Small intestine (tissue), 7 donors: ENCODE data around the gene XYLT1. TPM values are rescaled to one million over a fixed set of nuclear protein-coding genes. Genes with fewer than 3 reads are reported as not detected.
"Not testable (repeated sequence)": the region's sequence is repeated elsewhere in the genome, so short reads cannot be mapped to it uniquely, and the experiment has no call there.

Experiments used
- DNase-seq, 2 donors: peaks; one replicate each; pipeline versions ENCODE4 v3.0.0 to v3.0.0-alpha.2; 2013
- FAIRE-seq: peaks from 2 replicates; lab custom pipeline; 2012; peaks lifted over from hg19 to GRCh38; lab: Jason Lieb, UNC
- H3K27ac ChIP-seq, 3 donors: one replicate each; pipeline ENCODE4 v1.5.1; 2013; ENCODE audit warnings: low read length in 2 of 3, mild to moderate bottlenecking in 2 of 3, control low read depth in 1 of 3, inconsistent platforms in 1 of 3, low read depth in 1 of 3, moderate library complexity in 1 of 3
- H3K27me3 ChIP-seq, 3 donors: one replicate each; pipeline ENCODE4 v1.6.1; 2013; ENCODE audit warnings: low read length in 3 of 3, inconsistent platforms in 1 of 3; ENCODE audit not compliant: control insufficient read depth in 3 of 3, insufficient read depth in 3 of 3
- H3K36me3 ChIP-seq, 3 donors: one replicate each; pipeline ENCODE4 v1.6.1; 2013; ENCODE audit warnings: low read length in 3 of 3, inconsistent platforms in 1 of 3, low read depth in 1 of 3, mild to moderate bottlenecking in 1 of 3, moderate library complexity in 1 of 3; ENCODE audit not compliant: control insufficient read depth in 3 of 3, insufficient read depth in 2 of 3
- H3K4me1 ChIP-seq, 3 donors: one replicate each; pipeline ENCODE4 v1.6.1; 2013; ENCODE audit warnings: low read length in 2 of 3, inconsistent platforms in 1 of 3, low read depth in 1 of 3, mild to moderate bottlenecking in 1 of 3, moderate library complexity in 1 of 3; ENCODE audit not compliant: control insufficient read depth in 3 of 3, insufficient read depth in 2 of 3
- H3K4me3 ChIP-seq, 3 donors: one replicate each; pipeline ENCODE4 v1.5.1; 2013; ENCODE audit warnings: low read length in 3 of 3, control low read depth in 1 of 3, inconsistent platforms in 1 of 3, low read depth in 1 of 3, mild to moderate bottlenecking in 1 of 3, moderate library complexity in 1 of 3
- H3K9me3 ChIP-seq, 2 donors: one replicate each; pipeline ENCODE4 v1.6.1; 2013; ENCODE audit warnings: low read depth in 1 of 2, low read length in 1 of 2; ENCODE audit not compliant: control insufficient read depth in 2 of 2, insufficient read depth in 1 of 2
- WGBS, 3 donors: extraction: QIAGEN DNeasy Blood & Tissue Kit; methylation state at CpG; one replicate each; pipeline ENCODE4 v1.1.7; 2013; 5-methylcytosine and 5-hydroxymethylcytosine counted together
- polyA plus RNA-seq, 4 donors: library from polyadenylated mRNA; stranded (reverse) in 3 of 4; unstranded in 1 of 4; fragments of 200-250 nt in 3 of 4; fragments of 120-200 nt in 1 of 4; gene quantifications; one replicate each; pipeline versions ENCODE4 v1.2.1 to v1.2.3, GENCODE V29; 2013
- donor health status: healthy with polysubstance abuse.
- donor health status: control.
- donor health status: control.
- donor health status: Bipolar disorder and iron deficiency.
- donor health status: healthy.

The XYLT1 gene
- polyA plus RNA-seq, 4 donors, result 1.9 to 11.2 (median 4.1) TPM

DNA sequence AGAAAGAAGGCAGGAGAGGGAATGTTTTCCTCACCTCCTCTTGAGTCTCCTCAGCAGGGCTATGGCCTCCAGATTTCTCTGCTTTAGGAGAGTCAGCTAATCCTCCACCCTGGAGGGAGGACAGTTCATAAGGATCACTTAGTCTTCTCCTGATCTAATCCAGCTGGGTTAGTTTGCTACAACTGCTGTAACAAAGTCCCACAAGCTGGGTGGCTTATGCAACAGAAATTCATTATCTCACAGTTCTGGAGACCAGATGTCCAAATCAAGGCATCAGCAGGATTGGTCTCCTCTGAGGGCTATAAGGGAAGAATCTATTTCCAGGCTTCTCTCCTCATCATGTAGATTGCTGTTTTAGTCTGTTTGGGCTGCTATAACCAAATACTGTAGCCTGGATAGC is 40.6 kb upstream of the XYLT1 start:
- H3K4me1 ChIP-seq, result no peaks in the 10 kb centered on the region
- H3K36me3 ChIP-seq, result no peaks in the 10 kb centered on the region
- FAIRE-seq (no peak), DNase-seq (no peak)
- no peak overlapping the region for H3K27ac ChIP-seq
- H3K4me3 ChIP-seq, result no peak overlapping the region
- H3K9me3 ChIP-seq, result peaks cover 0 to 5% of the 10 kb centered on the region in 2 donors
- H3K27me3 ChIP-seq, result peaks cover 0 to 3% (median 0%) of the 10 kb centered on the region in 3 donors

DNA sequence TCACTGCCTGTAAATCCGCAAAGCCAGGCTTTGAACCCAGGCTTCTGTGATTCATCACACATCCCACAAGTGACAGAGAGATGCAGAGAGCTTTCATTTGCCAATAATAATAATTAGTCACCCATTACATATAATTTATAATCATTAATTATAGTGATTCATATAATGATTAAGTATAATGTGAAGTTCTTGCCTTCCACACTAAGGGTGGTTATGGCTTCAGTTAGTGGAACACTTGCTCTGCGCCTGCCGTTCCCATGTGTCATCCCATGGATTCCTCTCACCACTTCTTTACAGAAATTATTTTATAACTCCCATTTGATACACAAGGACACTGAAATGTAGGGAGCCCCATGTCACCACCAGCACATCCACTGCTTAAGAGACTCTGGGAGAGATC is 39.8 kb upstream of the XYLT1 start:
- H3K27me3 ChIP-seq, result peaks cover 0 to 3% (median 0%) of the 10 kb centered on the region in 3 donors
- no peak for DNase-seq
- H3K9me3 ChIP-seq, result peaks cover 0 to 5% of the 10 kb centered on the region in 2 donors
- no peak overlapping the region for H3K4me3 ChIP-seq
- H3K4me1 ChIP-seq, result no peaks in the 10 kb centered on the region
- H3K36me3 ChIP-seq, result no peaks in the 10 kb centered on the region
- no peak overlapping the region for H3K27ac ChIP-seq
- 91 to 95% (median 95%) methylated on average over 3 of the region's 3 CpGs for WGBS, 3 donors
- FAIRE-seq, result no peak

DNA sequence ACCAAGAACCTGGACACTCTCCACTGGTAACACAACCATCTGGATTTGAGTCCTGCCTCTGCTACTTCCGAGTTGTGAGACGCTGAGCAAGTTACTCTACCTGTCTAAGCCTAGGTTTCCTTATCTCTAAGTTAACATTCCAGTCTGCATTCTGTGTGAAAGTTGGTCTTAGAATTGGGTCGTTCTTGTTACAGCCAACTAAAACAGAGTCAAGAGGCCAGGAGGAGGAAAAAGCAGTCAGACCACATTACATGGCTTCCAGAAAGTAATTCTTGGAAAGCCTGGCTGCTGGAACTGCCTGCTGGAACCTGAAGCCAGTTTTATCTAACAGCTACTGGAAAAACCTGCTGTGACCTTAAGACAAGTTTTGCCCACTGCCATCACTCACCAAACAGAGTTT is 38.4 kb upstream of the XYLT1 start:
- no peaks in the 10 kb centered on the region for H3K36me3 ChIP-seq
- no peak overlapping the region for H3K4me3 ChIP-seq
- FAIRE-seq (no peak), DNase-seq (no peak)
- no peak overlapping the region for H3K27ac ChIP-seq
- H3K9me3 ChIP-seq, result peaks cover 0 to 5% of the 10 kb centered on the region in 2 donors
- H3K27me3 ChIP-seq, result peaks cover 0 to 3% (median 0%) of the 10 kb centered on the region in 3 donors
- 67 to 77% (median 75%) methylated on average over 3 of the region's 3 CpGs for WGBS, 3 donors
- H3K4me1 ChIP-seq, result no peaks in the 10 kb centered on the region

DNA sequence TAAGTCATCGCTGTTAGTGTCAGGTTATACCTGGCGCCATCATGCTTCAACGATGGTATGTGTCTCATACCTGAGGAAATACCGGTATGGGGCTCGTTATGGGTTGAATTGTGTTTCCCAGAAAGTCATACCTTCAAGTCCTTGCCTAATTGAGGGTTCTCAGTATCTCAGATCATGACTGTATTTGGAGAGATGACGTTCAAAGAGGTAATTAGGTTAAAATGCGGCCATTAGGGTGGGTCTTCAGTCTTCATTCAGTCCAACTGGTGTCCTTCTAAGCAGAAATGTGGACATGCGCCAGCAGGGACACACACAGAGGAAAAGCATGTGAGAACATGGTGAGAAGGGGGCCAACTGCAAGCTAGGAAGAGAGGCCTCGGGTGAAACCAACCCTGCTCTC is 37.5 kb upstream of the XYLT1 start:
- FAIRE-seq, result no peak

DNA sequence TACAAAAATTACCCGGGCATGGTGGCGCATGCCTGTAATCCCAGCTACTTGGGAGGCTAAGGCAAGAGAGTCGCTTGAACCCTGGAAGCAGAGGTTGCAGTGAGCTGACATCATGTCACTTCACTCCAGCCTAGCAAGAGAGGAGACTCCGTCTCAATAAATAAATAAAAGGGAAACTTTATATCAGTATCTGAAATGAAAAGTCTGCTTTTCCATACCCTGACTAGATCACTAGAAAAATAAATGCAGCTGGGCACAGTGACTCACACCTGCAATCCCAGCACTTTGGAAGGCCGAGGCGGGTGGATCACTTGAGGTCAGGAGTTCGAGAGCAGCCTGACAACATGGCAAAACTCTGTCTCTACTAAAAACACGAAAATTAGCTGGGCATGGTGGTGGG is 36.8 kb upstream of the XYLT1 start:
- not testable (repeated sequence) for DNase-seq, H3K4me1 ChIP-seq, H3K27me3 ChIP-seq, H3K36me3 ChIP-seq, H3K4me3 ChIP-seq, H3K27ac ChIP-seq, H3K9me3 ChIP-seq, FAIRE-seq
- 77 to 87% (median 81%) methylated on average over 8 of the region's 8 CpGs for WGBS, 3 donors

More for the DNA sequence above, 37.5 kb upstream of the XYLT1 start:
- H3K36me3 ChIP-seq, result no peaks in the 10 kb centered on the region
- H3K9me3 ChIP-seq, result peaks cover 0 to 5% of the 10 kb centered on the region in 2 donors
- no peak overlapping the region for H3K27ac ChIP-seq
- WGBS, 3 donors, result 89 to 95% (median 92%) methylated on average over 9 of the region's 9 CpGs
- peaks cover 0 to 3% (median 0%) of the 10 kb centered on the region in 3 donors for H3K27me3 ChIP-seq
- no peaks in the 10 kb centered on the region for H3K4me1 ChIP-seq
- DNase-seq, result no peak
- H3K4me3 ChIP-seq, result no peak overlapping the region

DNA sequence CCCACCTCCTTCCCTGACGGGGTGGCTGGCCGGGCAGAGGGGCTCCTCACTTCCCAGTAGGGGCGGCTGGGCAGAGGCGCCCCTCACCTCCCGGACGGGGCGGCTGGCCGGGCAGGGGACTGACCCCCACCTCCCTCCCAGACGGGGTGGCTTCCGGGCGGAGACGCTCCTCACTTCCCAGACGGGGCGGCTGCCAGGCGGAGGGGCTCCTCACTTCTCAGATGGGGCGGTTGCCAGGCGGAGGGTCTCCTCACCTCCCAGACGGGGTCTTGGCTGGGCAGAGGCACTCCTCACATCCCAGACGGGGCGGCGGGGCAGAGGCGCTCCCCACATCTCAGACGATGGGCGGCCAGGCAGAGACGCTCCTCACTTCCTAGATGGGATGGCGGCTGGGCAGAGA is 35.1 kb upstream of the XYLT1 start:
- FAIRE-seq, H3K27me3 ChIP-seq: not testable (repeated sequence)

DNA sequence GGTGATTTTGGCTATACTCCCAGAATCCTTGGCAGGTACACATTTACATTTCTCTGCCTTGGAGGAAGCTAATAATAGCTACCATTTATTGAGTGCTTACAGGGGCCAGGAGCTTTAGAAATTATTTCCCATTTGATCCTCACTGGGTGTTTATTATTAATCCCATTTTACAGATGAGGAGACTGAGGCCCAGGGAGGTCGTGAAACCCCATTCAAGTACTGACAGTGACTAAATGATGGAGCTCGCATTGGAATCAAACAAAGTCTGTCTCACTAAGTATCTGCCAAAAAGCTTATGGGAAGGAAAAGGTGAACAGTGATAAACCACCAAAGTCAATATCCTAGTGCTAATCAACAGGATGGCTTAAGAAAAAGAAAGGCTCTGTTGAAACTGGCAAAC is 33.3 kb upstream of the XYLT1 start:
- Histone ChIP-seq H3K36me3 (no peaks in the 10 kb centered on the region), H3K27ac (no peak overlapping the region), H3K4me1 (no peaks in the 10 kb centered on the region), H3K27me3 (peaks cover 0 to 2% (median 0%) of the 10 kb centered on the region in 3 donors), H3K4me3 (no peak overlapping the region), H3K9me3 (peaks cover 0 to 5% of the 10 kb centered on the region in 2 donors)
- 86 to 92% (median 88%) methylated on average over 2 of the region's 2 CpGs for WGBS, 3 donors
- FAIRE-seq, result no peak
- no peak for DNase-seq

More for the DNA sequence above, 35.1 kb upstream of the XYLT1 start:
- H3K27ac ChIP-seq, DNase-seq, H3K4me1 ChIP-seq, H3K9me3 ChIP-seq, H3K36me3 ChIP-seq, H3K4me3 ChIP-seq: not testable (repeated sequence)
- WGBS, 3 donors, result 92 to 98% (median 93%) methylated on average over 9 to 26 of the region's 26 CpGs

DNA sequence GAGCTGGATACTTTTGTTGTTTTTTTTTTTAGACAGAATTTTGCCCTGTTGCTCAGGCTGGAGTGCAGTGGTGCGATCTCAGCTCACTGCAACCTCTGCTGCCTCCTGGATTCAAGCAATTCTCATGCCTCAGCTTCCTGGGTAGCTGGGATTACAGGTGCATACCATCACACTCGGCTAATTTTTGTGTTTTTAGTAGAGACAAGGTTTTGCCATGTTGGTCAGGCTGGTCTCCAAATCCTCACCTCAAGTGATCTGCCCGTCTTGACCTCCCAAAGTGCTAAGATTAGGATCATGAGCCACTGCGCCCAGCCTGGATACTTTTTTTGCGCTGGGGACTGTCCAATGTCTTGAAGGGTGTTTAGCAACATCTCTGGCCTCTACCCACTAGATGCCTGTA is 32.6 kb upstream of the XYLT1 start:
- Histone ChIP-seq H3K36me3 (no peaks in the 10 kb centered on the region), H3K4me1 (no peaks in the 10 kb centered on the region), H3K4me3 (no peak overlapping the region), H3K9me3 (peaks cover 0 to 2% of the 10 kb centered on the region in 2 donors), H3K27ac (no peak overlapping the region), H3K27me3 (peaks cover 0 to 2% (median 0%) of the 10 kb centered on the region in 3 donors)
- no peak for DNase-seq
- 90% methylated on average over 5 of the region's 5 CpGs for WGBS, 3 donors
- FAIRE-seq, result no peak

DNA sequence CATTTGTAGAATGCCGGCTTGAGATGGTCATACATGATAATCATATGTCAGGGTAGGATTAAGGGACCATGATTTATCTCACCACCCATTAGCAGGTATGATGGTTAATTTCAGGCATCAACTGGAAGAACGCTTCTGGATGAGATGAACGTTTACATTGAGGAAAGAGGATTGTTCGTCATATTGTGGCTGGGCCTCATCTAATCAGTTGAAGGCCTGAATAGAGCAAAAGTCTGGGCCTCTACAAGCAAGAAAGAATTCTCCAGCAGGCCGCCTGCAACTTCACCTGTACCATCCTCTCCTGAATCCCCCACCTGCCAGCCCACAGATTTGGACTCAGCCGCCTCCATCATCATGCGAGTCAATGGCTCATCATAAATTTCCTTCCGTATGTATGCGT is 30.6 kb upstream of the XYLT1 start:
- Histone ChIP-seq H3K4me1 (no peaks in the 10 kb centered on the region), H3K9me3 (no peaks in the 10 kb centered on the region), H3K27ac (no peak overlapping the region), H3K4me3 (no peak overlapping the region), H3K36me3 (no peaks in the 10 kb centered on the region), H3K27me3 (peaks cover 0 to 2% (median 0%) of the 10 kb centered on the region in 3 donors)
- FAIRE-seq (no peak), DNase-seq (no peak)
- WGBS, 3 donors, result 82 to 86% (median 85%) methylated on average over 9 of the region's 9 CpGs
